ENCODE results near the gene EXOSC3.
"Not testable (repeated sequence)": the region's sequence is repeated elsewhere in the genome, so short reads cannot be mapped to it uniquely, and the experiment has no call there.

The EXOSC3 gene

DNA sequence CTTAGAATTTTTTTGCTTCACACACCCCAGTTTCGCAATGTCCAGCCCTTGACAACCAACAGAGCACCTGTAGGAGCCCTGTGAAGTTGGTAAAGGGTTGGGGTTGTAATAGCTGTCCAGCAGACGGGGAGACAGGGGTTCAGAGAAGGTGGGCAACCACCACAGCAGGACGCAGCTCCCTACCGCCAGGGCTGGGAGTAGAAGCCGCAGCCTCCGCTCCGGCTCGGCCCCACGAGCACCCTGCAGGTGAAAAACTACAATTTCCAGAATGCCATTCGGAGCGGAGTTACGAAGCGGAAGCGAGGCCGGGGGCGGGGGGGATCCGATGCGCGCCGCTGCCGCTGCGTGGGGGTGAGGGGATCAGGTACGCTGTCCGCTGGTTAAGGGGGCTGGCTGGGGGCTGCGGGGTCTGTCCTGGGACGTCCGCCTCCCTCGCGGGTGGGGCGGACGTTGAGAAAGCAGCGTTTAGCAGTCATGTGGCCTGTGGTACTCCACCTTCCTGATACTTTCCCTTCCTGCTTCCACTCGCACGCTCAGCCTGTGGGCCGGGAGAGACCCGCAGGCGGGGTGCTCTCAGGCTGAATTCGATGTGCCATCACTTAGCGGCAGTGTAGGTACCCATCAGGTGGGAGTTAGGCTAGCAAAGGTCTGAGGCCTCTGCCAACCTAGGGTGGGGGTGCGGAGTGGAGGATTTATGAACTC is 31.2 kb downstream of the EXOSC3 start, which contains the start of gene TRMT10B:
TSS of gene TRMT10B (plus strand) at position 317 of the 702 bp plus-strand sequence. CDS start 8,127 bp downstream, outside the sequence.
- peak within 1 kb of the TSS; percentile 81 for H3K4me3 ChIP-seq (ENCODE audit: low read depth, low read length)
- TF ChIP-seq, protein P1, sequence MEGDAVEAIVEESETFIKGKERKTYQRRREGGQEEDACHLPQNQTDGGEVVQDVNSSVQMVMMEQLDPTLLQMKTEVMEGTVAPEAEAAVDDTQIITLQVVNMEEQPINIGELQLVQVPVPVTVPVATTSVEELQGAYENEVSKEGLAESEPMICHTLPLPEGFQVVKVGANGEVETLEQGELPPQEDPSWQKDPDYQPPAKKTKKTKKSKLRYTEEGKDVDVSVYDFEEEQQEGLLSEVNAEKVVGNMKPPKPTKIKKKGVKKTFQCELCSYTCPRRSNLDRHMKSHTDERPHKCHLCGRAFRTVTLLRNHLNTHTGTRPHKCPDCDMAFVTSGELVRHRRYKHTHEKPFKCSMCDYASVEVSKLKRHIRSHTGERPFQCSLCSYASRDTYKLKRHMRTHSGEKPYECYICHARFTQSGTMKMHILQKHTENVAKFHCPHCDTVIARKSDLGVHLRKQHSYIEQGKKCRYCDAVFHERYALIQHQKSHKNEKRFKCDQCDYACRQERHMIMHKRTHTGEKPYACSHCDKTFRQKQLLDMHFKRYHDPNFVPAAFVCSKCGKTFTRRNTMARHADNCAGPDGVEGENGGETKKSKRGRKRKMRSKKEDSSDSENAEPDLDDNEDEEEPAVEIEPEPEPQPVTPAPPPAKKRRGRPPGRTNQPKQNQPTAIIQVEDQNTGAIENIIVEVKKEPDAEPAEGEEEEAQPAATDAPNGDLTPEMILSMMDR (IDR thresholded peaks at IDR 0.05; ENCODE audit: borderline replicate concordance, insufficient read depth, low read depth, low read length): no peak

DNA sequence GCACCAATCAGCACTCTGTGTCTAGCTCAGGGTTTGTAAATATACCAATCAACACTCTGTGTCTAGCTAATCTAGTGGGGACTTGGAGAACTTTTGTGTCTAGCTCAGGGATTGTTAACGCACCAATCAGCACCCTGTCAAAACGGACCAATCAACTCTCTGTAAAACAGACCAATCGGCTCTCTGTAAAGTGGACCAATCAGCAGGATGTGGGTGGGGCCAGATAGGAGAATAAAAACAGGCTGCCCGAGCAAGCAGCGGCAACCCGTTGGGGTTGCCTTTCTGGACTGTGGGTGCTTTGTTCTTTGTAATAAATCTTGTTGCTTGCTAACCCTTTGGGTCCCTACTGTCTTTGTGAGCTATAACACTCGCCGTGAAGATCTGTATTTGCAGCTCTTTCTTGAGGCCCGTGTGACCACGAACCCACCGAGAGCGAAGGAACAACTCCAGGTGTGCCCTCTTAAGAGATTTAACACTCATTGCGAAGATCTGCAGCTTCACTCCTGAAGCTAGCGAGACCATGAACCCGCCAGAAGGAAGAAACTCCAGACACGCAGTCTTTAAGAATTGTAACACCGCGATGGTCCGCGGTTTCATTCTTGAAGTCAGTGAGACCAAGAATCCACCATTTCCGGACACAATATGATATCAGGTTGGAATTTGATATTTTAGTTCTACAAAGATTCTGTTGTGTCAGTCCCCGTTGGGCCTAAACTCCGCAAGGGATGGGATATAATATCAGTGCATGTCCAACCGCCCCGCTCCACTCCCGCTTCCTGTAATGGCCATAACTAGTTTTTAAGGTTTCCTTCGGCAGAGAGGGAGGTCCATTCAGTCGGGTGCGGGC is 32.0 kb downstream of the EXOSC3 start:
- peak overlapping the region; percentile 81 for H3K4me3 ChIP-seq (ENCODE audit: low read depth, low read length)
- TF ChIP-seq, protein P1 (IDR thresholded peaks at IDR 0.05; ENCODE audit: borderline replicate concordance, insufficient read depth, low read depth, low read length): no peak

- not testable (repeated sequence) for H3K4me3 ChIP-seq (ENCODE audit: low read depth, low read length)
These were observed 32.8 kb downstream of the EXOSC3 start for GRCh38 chr9:37752112-37752511.

- H3K4me3 ChIP-seq (ENCODE audit: low read depth, low read length): not testable (repeated sequence)
These were observed 33.2 kb downstream of the EXOSC3 start for GRCh38 chr9:37751704-37752103.

DNA sequence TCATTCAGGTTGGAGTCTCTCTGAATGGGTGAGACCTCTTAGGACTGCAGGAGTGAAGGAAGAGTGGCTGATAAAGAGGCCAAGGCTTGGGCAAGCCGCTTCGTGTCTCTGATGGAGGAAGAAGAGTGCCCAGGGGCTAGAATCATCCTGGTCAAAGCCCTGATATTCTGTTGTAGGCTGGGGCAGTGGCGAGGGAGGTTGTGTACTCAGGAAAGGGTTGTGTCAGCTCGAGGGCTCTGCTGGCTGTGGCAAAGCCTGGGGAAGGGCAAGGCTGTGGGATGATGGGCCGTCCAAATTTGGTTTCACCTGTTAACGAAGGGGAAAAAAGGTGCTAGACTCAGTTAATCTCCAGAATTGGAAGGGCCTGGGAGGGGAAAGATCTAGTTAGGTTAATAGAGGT is 33.7 kb downstream of the EXOSC3 start:
- TF ChIP-seq, protein P1 (IDR thresholded peaks at IDR 0.05; ENCODE audit: borderline replicate concordance, insufficient read depth, low read depth, low read length): no peak
- no peak overlapping the region for H3K4me3 ChIP-seq (ENCODE audit: low read depth, low read length)

DNA sequence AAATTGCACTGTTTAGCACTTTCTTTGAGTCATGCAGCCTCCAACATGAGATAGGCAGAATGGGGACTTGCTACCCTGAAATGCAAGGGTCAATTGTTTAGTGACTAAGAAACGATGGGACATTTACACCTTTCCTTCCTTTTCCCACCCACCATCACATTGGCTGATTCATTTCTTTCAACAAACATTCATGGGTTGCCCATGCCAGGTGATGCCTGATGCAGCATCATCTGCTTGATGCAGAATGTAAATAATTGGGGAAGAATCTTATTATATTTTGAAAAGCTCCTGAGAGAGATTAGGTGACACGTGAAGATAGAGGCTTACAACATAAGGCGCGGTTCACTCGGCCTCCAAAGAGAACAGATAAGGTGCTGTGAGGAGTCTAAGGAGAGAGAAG is 35.7 kb downstream of the EXOSC3 start:
- TF ChIP-seq, protein P1 (IDR thresholded peaks at IDR 0.05; ENCODE audit: borderline replicate concordance, insufficient read depth, low read depth, low read length): no peak
- no peak overlapping the region for H3K4me3 ChIP-seq (ENCODE audit: low read depth, low read length)

DNA sequence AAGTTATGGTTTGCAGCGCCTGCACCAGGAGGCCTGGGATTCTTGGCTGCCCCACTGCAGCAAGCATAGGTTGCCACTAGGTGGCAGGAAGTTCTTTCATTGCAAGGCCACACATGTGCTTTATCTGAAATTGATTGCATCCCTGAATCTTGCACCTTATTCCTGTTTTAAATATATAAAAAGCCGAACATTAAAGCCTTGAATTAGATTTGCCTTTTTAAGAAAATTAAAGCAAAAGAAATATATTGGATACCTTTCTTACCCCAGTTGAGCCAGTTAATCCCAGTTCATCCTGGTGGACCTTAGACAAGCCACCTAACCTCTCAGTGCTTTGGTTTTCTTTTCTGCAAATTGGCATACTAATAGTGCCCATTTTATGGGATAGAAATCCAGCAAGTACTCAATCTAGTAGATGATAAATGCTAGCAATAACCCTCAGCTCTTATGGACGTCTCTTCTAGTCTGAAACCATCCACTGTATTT is 37.6 kb downstream of the EXOSC3 start:
- no peak overlapping the region for H3K4me3 ChIP-seq (ENCODE audit: low read depth, low read length)
- TF ChIP-seq, protein P1 (IDR thresholded peaks at IDR 0.05; ENCODE audit: borderline replicate concordance, insufficient read depth, low read depth, low read length): peak; percentile 88
